GM06990 (cell line): ENCODE results near the gene HNMT.

ENCODE experiments used
- DNase-seq: peaks from one replicate; pipeline ENCODE4 v3.0.0-alpha.2; 2011; ENCODE audit not compliant: insufficient read length; ENCODE audit errors: extremely low read depth
- H3K27me3 ChIP-seq: replicated peaks from 2 replicates; pipeline ENCODE4 v1.6.0; 2011; ENCODE audit warnings: low read length; ENCODE audit not compliant: control insufficient read depth, insufficient read depth
- H3K36me3 ChIP-seq: 2 replicates; pipeline ENCODE4 v1.5.1; 2011; ENCODE audit warnings: low read length; ENCODE audit not compliant: control insufficient read depth, insufficient read depth
- H3K4me3 ChIP-seq: replicated peaks from 2 replicates; pipeline ENCODE4 v1.5.1; 2011; ENCODE audit warnings: low read depth, mild to moderate bottlenecking, control low read depth, low read length
- TF ChIP-seq, protein P1 (sequence below): IDR thresholded peaks from 2 replicates; pipeline ENCODE4 v1.5.1; 2011; ENCODE audit warnings: low read length, control low read depth, mild to moderate bottlenecking, inconsistent platforms; ENCODE audit not compliant: insufficient read depth, poor library complexity, severe bottlenecking

The HNMT gene

DNA sequence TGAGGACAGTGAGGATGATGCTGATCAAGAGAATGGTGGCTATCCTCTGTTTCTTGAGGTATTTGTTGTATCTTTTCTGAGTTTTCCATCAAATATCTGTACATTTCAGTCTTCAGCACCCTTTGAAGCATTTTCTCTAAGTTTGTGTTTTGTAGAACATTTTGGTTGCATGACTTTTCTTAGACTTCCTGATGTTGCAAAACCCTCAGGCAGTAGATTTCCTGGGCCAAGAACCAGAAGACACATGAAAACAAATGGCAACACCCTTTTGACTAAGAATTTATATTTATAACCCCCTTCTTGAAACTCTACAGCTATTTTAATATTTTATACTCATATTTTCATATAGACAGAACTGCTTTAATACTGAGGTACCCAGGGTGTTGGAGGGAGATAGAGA lies 16.2 kb downstream of the HNMT start:
- Histone ChIP-seq H3K4me3 (no peak overlapping the region), H3K36me3 (no peaks in the 10 kb centered on the region), H3K27me3 (no peaks in the 10 kb centered on the region)
- DNase-seq, result no peak
- TF ChIP-seq, protein P1, sequence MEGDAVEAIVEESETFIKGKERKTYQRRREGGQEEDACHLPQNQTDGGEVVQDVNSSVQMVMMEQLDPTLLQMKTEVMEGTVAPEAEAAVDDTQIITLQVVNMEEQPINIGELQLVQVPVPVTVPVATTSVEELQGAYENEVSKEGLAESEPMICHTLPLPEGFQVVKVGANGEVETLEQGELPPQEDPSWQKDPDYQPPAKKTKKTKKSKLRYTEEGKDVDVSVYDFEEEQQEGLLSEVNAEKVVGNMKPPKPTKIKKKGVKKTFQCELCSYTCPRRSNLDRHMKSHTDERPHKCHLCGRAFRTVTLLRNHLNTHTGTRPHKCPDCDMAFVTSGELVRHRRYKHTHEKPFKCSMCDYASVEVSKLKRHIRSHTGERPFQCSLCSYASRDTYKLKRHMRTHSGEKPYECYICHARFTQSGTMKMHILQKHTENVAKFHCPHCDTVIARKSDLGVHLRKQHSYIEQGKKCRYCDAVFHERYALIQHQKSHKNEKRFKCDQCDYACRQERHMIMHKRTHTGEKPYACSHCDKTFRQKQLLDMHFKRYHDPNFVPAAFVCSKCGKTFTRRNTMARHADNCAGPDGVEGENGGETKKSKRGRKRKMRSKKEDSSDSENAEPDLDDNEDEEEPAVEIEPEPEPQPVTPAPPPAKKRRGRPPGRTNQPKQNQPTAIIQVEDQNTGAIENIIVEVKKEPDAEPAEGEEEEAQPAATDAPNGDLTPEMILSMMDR, result no peak

DNA sequence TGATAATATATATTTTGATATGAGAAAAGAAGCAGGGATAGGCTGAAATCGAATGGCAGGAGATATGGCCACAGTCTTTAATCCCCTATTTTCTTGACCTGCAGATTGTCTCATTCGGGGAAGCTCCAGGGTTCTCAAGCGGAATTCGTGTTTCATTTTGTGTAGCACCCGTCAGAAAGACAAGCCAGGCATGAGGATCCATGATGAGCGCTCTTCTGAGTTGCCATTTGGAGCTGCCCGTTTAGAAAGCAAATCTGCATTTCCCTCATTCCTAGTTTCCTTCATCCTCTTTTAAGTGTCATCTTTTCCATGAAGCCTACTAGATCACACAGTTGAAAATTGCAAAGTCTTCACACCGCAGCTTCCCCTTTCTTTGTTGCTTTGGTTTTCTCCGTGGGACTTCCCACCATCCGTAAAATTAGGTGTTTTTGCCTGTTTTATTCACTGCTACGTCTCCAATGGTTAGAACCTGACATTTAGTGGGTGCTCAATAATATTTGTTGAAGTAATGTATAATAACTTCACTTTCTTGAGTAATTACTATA lies 16.9 kb downstream of the HNMT start:
- H3K36me3 ChIP-seq, result no peaks in the 10 kb centered on the region
- no peaks in the 10 kb centered on the region for H3K27me3 ChIP-seq
- no peak overlapping the region for H3K4me3 ChIP-seq
- no peak for DNase-seq
- TF ChIP-seq, protein P1, result no peak

DNA sequence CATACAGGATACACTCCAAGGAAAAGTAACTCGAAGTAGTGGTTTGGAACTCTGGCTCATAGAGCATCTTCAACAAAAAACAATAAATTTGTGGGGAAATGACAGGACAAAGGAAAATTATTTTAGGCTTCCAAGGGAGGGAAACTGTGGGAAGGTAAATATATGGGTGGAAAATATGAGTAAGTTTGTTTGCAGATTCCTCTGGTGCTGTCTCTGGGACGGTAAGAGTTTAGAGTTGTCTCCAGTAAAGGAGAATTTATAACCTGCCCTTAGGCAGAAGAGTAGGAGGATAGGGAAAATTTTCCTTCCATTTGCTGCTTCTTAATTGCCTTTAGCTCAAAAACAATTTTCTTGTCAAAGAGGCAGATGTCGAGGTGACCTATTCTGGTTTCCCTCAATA lies 19.3 kb downstream of the HNMT start:
- DNase-seq, result no peak
- TF ChIP-seq, protein P1, result no peak
- no peak overlapping the region for H3K4me3 ChIP-seq
- H3K27me3 ChIP-seq, result no peaks in the 10 kb centered on the region
- no peaks in the 10 kb centered on the region for H3K36me3 ChIP-seq

DNA sequence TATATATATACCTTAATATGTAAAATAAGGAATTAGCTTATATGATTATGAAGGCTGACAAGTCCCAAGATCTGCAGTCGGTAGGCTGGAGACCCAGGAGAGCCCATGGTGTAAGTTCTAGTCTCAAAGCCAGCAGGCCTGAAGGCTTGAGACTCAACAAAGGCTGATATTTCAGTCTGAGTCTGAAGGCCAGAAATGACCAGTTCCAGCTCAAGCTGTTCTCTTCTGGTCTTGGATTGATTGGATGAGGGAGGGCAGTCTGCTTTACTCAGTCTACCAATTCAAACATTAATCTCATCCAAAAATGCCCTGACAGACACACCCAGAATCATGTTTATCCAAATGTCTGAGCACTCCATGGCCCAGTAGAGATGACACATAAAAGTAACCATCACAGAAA lies 22.0 kb downstream of the HNMT start:
- TF ChIP-seq, protein P1, result no peak
- H3K36me3 ChIP-seq, result no peaks in the 10 kb centered on the region
- H3K27me3 ChIP-seq, result no peaks in the 10 kb centered on the region
- no peak overlapping the region for H3K4me3 ChIP-seq
- no peak for DNase-seq

DNA sequence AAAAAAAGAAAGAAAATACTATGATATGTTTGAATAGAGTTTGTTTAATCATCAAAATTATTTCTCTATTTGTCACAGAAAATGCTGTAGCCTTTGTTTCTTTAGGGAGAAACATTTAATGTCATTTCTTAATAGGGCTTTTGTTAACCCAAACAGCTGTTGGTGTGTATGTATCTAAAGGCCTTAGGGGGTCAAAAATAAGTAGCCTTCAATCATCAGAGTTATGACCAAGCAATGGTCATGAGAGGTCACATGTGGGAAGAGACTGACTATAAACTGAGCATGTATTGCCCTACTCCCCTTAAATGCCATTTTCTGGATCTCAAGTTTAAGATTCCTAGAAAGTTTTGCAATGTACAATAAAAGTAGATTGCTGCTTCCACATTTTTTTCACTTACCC lies 22.7 kb downstream of the HNMT start:
- Histone ChIP-seq H3K4me3 (no peak overlapping the region), H3K36me3 (no peaks in the 10 kb centered on the region), H3K27me3 (no peaks in the 10 kb centered on the region)
- TF ChIP-seq, protein P1, result no peak
- no peak for DNase-seq

GRCh38 chr2:137991078-137991477 lies 26.8 kb downstream of the HNMT start:
- H3K36me3 ChIP-seq, result no peaks in the 10 kb centered on the region
- H3K27me3 ChIP-seq, result no peaks in the 10 kb centered on the region
- H3K4me3 ChIP-seq, result no peak overlapping the region
- TF ChIP-seq, protein P1, result no peak
- no peak for DNase-seq
